ENCODE data around the gene STAB2.

GRCh38 chr12:103812789-103813188, 225.7 kb downstream of the STAB2 start:
- TF ChIP-seq CTCF (IDR thresholded peaks at IDR 0.05) (no peak), EZH2 (IDR thresholded peaks at IDR 0.05; ENCODE audit: borderline replicate concordance, insufficient read depth, low read depth, low read length, poor library complexity, severe bottlenecking) (no peak)
